Measurements from ENCODE around the gene LIFR. TPM values are rescaled to one million over a fixed set of nuclear protein-coding genes. Genes with fewer than 3 reads are reported as not detected.
A peak's percentile ranks its signal among the peaks of the same experiment; 100 is the strongest.

LIFR gene
- total RNA-seq, 1 experiment from 2014 or later = 3.7 TPM

- no peaks in the 10 kb centered on the region for H3K9me3 Mint-ChIP-seq (ENCODE audit: unreplicated experiment)
- no TSS peak for BruUV-seq (replicated peaks)
- H3K27me3 Mint-ChIP-seq (ENCODE audit: insufficient read depth, unreplicated experiment) = no peaks in the 10 kb centered on the region
- peaks cover 25% of the 10 kb centered on the region for H3K36me3 Mint-ChIP-seq (ENCODE audit: insufficient read depth, unreplicated experiment)
- no peak for DNase-seq (ENCODE audit: unreplicated experiment)
- ChIA-PET POLR2A (interaction anchor here (0.7 to 3.7 kb wide), 3 partner anchors 16 to 154 kb away, joined by 3 to 13 read pairs (median 3); no protein-coding TSS in a partner anchor), CTCF (interaction anchor here (0.6 to 2.2 kb wide), 7 partner anchors 15 to 776 kb away, joined by 3 to 9 read pairs (median 4); no protein-coding TSS in a partner anchor)
- peaks cover 16% of the 10 kb centered on the region for H3K4me1 Mint-ChIP-seq (ENCODE audit: insufficient read depth, unreplicated experiment)
- TF ChIP-seq CTCF (IDR thresholded peaks at IDR 0.05; ENCODE audit: unreplicated experiment) = no peak
- no peak overlapping the region for H3K27ac Mint-ChIP-seq (ENCODE audit: low read depth, unreplicated experiment)
- intact Hi-C loops (cut with micrococcal nuclease) = loop anchor here (5.0 kb wide), 1 partner anchor 90 kb away; no protein-coding TSS in a partner anchor
- H3K4me3 Mint-ChIP-seq (ENCODE audit: unreplicated experiment) = no peak overlapping the region
Observed at GRCh38 chr5:38447786-38448185, 108.7 kb downstream of the LIFR start.

- Mint-ChIP-seq H3K36me3 (ENCODE audit: insufficient read depth, unreplicated experiment) (peaks cover 23% of the 10 kb centered on the region), H3K4me3 (ENCODE audit: unreplicated experiment) (peak overlapping the region; percentile 88), H3K4me1 (ENCODE audit: insufficient read depth, unreplicated experiment) (peaks cover 16% of the 10 kb centered on the region), H3K9me3 (ENCODE audit: unreplicated experiment) (no peaks in the 10 kb centered on the region), H3K27me3 (ENCODE audit: insufficient read depth, unreplicated experiment) (no peaks in the 10 kb centered on the region), H3K27ac (ENCODE audit: low read depth, unreplicated experiment) (no peak overlapping the region)
- ChIA-PET POLR2A (interaction anchor here (0.6 to 3.7 kb wide), 6 partner anchors 9 to 702 kb away, joined by 3 to 13 read pairs (median 6); partner anchors contain the start of gene LIFR), CTCF (interaction anchor here (0.6 to 2.7 kb wide), 10 partner anchors 15 to 362 kb away, joined by 3 to 14 read pairs (median 4); no protein-coding TSS in a partner anchor)
- no peak for TF ChIP-seq CTCF (IDR thresholded peaks at IDR 0.05; ENCODE audit: unreplicated experiment)
- BruUV-seq (replicated peaks) = no TSS peak
- intact Hi-C loops (cut with micrococcal nuclease) = loop anchor here (5.0 kb wide), 1 partner anchor 90 kb away; no protein-coding TSS in a partner anchor
- DNase-seq (ENCODE audit: unreplicated experiment) = no peak
Observed at GRCh38 chr5:38447056-38447455, 109.4 kb downstream of the LIFR start.

GRCh38 chr5:38446029-38446522 lies 110.4 kb downstream of the LIFR start:
- intact Hi-C loops (cut with micrococcal nuclease) = loop anchor here (1.0 to 5.0 kb wide), 3 partner anchors 69 to 221 kb away; no protein-coding TSS in a partner anchor
- no TSS peak for BruUV-seq (replicated peaks)
- CTCF ChIA-PET = interaction anchor here (0.6 to 7.8 kb wide), 17 partner anchors 10 to 476 kb away, joined by 3 to 250 read pairs (median 5); no protein-coding TSS in a partner anchor

More at GRCh38 chr5:38446029-38446522, 110.4 kb downstream of the LIFR start:
- no peak for TF ChIP-seq CTCF (IDR thresholded peaks at IDR 0.05; ENCODE audit: unreplicated experiment)
- H3K36me3 Mint-ChIP-seq (ENCODE audit: insufficient read depth, unreplicated experiment) = peaks cover 17% of the 10 kb centered on the region
- peaks cover 16% of the 10 kb centered on the region for H3K4me1 Mint-ChIP-seq (ENCODE audit: insufficient read depth, unreplicated experiment)
- peak overlapping the region; percentile 88 for H3K4me3 Mint-ChIP-seq (ENCODE audit: unreplicated experiment)
- H3K9me3 Mint-ChIP-seq (ENCODE audit: unreplicated experiment) = no peaks in the 10 kb centered on the region
- H3K27ac Mint-ChIP-seq (ENCODE audit: low read depth, unreplicated experiment) = peak overlapping the region; percentile 94
- peak; percentile 66 for DNase-seq (ENCODE audit: unreplicated experiment)
- H3K27me3 Mint-ChIP-seq (ENCODE audit: insufficient read depth, unreplicated experiment) = no peaks in the 10 kb centered on the region
- POLR2A ChIA-PET = interaction anchor here (0.6 to 3.7 kb wide), 14 partner anchors 10 to 456 kb away, joined by 3 to 18 read pairs (median 6); partner anchors contain the start of genes LIFR and OSMR

All from MCF 10A (cell line).